Activated CD4-positive, alpha-beta T cell treated with anti-CD3 and anti-CD28 coated beads, Interleukin-2, amount 50 U/mL, for 4 hours (primary cell): ENCODE measurements around the gene CHAD.
"Not testable (repeated sequence)": the region's sequence is repeated elsewhere in the genome, so short reads cannot be mapped to it uniquely, and the experiment has no call there.

Experiments
- DNase-seq, 2 experiments: peaks; one replicate each; pipeline ENCODE4 v3.0.0-alpha.2; 2020

CHAD gene

DNA sequence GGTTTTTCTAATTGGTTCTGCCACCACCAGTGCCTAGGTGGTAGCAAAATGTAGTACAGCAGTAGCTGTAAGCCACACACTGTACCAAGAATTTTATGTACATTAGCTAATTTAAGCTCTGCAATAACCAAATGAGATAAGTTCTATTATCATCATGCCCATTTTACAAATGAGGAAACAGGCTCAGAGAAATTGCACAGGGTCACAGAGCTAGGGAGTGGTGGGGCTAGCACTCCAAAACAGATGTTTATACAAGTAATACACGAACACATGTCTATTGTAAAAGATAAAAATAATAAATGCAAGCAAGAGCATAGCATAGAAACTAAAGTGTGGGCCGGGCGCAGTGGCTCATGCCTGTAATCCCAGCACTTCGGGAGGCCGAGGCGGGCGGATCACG is 23.5 kb upstream of the CHAD start:
- no peak for DNase-seq

DNA sequence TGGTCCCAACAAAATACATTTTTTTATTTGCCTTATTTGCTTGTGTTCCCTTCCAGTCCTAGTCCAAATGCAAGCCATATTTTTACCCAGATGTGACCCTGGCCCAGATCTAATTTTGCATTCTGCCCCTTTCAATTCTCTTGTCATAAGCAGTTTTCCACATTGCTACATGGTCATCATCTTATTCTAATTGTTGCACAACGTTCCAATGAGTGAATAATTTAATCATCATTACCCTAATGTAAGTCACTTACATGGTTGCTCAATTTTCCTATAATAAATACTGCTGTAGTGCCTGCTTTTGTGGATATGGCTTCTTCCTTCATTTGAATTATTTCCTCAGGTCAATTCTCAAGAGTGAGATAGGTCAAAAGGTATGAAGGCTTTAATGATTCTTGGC is 22.8 kb upstream of the CHAD start:
- no peak for DNase-seq

DNA sequence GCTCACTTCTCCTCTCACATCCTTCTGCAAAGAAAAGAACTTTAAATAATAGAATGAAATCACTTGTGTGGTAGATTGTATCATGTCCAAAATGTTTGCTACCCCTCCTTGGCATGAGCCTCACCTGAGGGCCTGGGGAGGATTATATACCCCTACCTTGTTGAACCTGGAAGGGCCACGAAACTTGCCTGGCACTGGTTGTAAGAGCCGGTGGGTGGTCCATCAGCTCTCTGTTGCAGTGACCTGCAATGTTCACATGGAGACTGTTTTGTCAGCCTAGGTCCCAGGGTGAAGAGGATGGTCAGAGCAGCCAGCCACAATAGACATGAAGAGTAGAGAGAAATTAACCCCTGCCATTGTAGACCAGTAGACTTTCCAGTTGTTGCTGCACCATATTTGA is 20.2 kb upstream of the CHAD start:
- DNase-seq: no peak

DNA sequence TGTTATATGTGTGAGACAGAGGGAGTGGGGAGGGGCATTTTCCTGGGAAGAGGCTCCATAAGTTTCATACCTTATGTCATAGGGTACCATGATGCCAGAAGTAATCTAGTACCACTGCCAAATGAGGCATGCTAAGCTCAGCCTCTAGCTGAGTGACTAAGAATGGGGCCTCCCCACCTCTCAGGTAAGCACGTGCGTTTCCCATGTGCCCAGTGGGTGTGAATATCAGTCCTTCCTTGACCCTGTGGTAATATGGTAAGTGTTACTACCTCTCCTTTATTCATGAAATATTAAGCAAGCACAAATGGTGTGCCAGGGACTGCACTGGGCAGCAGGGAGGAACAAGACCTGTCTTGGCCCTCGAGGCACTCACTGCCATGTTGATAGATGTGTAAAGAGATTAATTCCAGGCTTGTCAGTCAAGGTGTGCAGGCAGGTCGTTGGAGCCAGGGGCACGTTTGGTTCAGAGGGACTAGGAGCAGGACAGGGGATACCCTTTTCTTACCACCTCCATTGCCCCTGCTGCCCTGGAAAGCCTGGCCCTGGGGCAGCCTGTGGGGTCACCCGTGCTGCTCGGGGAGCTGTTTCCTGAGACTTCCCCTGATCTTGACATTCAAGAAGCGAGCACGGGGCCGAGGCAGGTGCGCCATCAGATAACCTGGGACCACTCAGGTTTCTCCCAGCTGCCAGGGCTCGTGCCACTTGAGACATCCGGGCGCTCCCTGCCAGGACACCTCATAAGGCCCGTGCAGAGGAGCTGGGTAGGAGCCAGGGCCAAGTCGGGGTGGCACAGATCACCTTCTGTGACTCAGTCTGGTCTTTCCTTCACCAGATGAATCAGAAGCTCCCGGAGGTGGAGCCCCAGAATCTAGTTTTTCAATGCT is 18.8 kb upstream of the CHAD start:
- DNase-seq: no peak

DNA sequence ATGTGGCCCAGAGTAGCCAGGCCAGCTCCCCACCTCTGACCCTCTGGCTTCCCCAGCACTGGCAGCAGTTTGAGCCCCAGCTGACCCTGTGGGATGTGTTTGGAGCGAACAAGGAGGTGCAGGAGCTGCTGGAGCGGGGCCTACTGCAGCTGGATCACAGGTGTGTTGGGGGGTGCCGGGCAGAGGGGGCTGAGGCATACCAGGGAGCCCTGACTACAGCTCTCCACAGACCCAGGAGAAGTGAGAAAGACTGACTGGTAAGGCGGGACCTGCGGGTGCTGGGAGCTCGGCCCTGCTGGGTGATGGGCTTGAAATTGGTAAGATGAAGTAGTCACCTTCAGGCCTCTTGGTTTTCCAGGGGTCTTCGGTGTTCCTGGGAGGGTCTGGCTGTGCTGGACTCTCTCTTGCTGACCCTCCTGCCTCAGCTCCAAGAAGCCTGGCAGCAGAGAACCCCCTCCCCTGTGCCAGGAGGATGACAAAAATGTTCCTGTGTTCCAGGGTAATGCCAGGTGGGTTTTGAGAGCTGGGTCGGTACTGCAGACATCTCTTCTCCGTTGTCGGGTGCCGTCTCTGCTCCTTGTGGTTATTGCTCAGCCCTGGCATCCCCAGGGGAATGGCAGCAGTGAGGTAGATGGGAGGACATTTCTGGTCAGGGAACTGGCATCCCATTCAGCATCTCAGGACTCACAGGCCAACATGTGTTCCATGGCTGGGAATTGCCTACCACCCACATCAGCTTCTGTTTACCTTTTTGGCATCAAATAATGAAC is 15.9 kb upstream of the CHAD start:
- DNase-seq: no peak

DNA sequence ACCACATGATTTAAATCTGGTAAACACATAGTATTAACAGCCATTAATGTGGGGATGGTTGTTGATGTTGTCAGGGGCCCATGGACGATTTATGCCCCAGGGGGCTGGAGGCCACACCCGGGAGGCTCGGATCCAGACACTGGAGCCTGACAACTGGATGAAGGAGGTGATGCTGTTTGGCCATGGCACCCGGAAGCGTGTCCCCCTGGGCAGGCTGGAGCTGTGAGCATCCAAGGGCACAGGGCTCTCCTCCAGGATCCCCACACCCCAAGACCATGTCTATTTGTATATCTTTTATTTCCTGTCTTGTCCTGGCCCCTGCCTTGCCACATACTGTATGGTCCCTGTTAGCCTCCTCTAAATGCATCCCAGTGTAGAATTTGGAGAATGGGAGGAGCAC is 14.6 kb upstream of the CHAD start:
- no peak for DNase-seq

DNA sequence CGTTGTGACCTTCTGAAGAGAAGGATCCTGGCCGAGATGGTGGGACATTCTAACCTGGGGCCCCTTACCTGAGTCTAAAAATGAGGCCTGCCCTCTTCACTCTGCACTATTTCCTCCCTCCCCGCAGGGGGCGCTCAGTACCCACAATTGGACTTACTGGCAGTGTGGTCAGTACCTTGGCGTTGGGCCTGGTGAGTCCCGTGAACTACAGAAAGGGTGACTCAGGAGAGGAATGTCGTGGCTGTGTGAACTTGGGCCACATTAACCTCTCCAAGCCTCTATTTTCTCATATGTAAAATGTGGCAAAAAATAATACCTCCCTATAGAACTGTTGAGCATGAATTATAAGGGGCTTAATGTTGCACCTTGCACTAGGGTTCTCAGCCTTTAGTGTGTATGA is 13.8 kb upstream of the CHAD start:
- peak; percentile 62 to 66 for DNase-seq

DNA sequence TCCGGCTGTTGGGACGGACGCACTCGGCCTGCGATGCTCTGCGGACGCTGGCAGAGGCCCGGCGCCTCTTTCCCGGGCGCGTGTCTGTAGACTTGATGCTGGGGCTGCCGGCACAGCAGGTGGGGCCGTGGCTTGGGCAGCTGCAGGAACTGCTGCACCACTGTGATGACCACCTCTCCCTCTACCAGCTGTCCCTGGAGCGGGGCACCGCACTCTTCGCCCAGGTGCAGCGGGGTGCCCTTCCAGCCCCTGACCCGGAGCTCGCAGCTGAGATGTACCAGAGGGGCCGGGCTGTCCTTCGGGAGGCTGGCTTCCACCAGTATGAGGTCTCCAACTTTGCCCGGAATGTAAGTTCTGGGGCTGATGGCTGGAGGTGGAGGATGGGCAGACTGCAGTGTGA is 13.4 kb upstream of the CHAD start:
- DNase-seq: no peak

DNA sequence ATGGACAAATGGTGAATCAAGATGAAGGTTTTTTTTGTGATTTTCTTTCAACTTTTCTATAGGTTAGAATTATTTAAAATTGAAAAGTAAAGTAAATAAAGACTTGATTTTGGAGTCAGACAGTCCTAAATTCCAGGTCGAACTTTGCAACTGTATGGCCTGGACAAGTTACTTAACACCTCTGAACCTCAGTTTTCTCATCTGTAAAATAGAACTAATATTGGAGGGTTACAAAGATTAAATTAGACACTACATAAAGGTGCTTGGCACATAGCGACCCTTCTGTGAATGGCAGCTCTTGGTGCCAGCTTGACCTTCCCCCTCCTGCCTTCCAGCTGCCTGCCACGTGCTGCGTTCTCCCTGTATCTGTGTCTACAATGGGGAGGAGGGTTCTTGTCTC is 13.0 kb upstream of the CHAD start:
- DNase-seq: no peak

DNA sequence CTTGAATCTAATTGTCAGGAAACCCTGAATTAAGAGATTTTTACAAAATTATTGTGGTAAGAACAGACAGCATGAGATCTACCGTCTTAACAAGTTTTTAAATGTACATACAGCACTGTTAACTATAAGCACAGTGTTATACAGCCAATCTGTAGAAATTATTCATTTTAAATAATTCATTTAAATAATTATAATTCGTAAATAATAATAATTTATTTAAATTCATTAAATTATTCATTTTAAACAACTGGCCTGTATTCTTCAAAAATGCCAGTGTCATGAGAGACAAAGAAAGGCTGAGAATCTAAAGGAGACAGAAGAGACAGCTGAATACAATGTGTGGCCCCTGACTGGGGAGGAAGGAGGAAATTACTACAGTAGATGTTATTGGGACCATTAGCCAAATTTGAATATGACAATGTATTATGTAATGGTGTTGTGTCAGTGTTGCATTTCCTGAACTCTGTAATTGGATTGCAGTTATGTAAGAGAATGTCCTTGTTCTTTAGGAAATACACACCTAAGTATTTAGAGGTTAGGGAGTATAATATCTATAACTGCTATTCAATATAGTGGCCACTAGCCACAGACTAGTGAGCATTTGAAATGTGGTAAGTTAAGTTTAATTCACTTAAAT is 12.3 kb upstream of the CHAD start:
- DNase-seq: no peak

DNA sequence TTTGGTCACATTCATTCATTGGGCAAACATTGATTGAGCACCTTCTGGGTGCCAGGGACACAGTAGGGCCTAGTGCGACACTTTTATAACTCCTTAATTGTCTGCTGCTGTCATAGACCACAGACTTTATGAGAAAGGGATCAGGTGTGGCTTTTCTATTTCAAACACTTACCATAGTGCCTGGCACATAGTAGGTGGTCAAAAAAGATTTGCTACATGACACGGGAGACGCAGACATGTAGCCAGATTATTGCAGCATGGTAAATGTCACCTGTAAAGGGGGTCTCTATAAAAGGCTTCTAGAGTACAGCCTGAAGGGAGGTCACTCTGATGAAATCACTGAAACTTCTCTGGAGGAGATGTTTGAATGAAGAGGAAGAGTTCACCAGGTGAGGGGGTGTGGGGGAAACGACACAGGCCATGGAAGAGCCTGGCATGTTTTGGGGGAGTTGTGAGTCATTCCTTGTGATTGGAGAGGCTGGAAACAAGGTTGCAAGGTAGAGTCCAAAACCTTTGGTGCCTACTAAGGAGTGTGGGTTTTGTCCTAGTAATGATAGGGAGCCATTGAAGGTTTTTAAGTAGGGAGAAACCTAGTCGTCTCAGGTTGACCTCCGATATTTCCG is 11.6 kb upstream of the CHAD start:
- DNase-seq: no peak

DNA sequence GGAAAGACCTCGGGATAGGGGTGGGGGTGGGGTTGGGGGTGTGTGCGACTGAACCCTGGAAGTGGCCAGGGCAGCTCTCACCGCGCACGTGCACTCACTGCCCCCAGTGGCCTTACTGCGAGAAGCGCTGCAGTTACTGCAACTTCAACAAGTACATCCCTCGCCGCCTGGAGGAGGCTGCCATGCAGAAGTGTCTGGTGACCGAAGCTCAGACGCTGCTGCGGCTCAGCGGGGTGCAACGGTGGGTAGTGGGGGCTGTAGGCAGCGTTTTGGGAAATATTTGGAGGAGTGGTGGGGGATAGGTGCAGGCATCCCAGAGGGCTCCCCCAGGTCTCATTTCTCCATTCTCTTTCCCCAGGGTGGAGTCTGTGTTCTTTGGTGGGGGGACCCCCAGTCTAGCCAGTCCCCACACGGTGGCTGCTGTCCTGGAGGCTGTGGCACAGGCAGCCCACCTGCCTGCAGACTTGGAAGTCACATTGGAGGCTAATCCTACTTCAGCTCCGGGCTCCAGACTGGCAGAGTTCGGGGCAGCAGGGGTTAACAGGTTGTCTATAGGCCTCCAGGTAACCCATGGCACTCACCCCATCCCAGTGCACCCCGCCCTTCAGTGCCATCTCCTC is 11.0 kb upstream of the CHAD start:
- peak; percentile 56 to 63 for DNase-seq

DNA sequence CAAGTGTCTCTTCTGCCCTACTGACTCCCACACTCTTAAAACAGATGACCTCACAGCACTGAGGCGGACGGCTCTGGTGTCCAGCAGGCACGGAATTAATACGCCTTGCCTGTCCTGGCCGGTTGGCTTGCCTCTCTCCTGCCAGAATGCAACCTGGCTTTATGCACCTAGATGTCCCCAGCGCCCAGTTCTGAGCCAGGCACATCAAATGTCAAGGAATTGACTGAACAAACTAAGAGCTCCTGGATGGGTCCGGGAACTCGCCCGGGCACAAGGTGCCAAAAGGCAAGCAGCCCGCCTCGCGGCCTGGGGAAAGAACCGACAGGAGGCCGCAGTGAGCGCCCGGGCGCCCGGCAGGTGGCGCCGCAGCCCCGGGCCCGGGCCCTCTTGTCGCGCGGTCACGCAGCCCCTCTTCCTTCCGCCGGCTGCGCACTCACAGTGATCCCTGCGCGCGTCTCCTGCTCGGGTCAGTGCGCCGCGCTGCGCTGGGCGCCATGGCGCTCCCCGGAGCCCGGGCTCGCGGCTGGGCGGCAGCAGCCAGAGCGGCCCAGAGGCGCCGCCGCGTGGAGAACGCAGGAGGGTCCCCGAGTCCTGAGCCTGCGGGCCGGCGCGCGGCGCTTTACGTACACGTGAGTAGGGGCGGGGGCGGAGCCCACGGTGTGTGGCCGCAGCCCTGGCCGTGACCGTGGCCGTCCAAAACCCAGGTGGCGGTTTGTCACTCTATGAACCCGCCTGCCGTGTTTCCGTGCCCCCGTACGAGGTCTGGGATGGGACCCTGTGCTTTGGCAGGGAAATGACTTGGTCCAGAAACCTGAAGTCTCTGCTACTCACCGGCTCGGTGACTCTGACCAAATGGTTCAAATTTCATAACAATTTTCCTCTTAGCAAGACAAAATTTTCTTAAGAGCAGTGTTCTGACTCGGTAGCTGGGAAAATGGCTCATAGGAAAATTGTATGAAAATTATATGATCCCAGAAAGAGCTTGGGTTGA is 10.0 kb upstream of the CHAD start, which contains the start of gene RSAD1:
TSS of gene RSAD1 (plus strand) at position 470 of the 991 bp plus-strand sequence. CDS start at position 495, 25 bp downstream.
- DNase-seq: peak; percentile 77 to 81

DNA sequence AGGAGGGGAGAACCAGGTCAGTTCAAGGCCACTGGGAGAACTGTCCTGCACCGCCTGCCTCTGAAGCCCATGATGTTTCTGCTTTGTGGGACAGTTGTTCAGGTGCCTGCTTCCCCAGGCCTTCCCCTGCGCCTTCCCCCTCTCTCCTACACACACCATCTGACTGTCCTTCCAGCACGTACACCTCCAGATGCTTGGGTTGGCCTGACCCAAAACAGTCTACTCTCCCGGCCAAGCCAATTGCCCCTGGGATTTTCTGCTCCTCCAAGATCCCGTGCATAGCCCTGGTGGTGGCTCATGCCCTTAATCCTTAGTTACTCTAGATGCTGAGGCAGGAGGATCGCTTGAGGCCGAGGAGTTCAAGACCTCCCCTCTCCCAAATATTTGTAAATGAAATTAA is 9.3 kb upstream of the CHAD start:
- no peak for DNase-seq

DNA sequence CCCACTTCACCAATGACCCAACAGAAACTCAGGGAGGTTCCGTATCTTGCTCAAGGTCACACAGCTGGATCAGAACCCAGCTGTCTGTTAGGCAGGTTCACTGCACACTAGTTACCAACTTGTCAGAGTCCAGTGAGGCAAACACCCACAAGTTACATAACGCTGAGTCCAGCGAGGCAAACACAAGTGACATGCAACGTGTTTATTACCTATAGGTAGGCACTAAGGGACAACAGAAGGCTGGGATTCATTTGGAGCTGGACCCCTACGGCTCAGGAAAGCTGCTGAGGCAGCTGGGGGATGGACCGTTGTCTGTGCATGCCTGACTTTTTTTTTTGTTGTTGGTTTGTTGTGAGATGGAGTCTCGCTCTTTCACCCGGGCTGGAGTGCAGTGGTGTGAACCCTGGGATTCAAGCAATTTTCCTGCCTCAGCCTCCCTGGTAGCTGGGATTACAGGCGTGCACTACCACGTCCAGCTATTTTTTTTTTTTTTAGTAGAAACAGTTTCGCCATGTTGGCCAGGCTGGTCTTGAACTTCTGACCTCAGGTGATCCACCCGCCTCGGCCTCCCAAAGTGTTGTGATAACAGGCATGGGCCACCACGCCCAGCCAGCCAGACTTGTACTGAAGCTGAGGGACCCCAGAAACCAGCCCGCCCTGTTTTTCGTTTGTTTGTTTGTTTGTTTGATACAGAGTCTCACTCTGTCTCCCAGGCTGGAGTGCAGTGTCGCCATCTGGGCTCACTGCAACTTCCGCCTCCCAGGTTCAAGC is 8.1 kb upstream of the CHAD start:
- DNase-seq: no peak

DNA sequence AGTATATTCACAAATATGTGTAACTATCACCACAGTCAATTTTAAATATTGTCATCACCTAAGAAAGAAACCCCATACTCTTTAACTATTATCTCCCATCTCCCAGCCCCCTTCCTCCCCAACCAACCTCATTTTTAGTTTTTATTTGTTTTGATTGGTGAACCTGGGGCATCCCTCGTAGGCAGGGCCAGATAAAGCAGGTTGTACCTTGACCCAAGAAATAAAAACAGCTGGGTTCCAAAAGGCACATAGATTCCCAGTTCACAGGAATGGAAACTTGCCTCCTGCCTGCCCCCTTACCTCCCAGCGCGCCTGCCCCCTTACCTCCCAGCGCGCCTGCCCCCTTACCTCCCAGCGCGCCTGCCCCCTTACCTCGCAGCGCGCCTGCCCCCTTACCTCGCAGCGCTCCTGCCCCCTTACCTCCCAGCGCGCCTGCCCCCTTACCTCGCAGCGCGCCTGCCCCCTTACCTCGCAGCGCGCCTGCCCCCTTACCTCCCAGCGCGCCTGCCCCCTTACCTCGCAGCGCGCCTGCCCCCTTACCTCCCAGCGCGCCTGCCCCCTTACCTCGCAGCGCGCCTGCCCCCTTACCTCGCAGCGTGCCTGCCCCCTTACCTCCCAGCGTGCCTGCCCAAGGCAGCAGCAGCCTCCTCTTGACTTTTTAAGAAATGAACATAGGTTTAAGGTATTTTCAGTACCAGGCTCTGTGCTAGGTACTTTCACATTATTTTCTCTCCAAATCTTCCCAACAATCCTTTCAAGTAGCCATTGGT is 7.3 kb upstream of the CHAD start:
- DNase-seq: not testable (repeated sequence)

DNA sequence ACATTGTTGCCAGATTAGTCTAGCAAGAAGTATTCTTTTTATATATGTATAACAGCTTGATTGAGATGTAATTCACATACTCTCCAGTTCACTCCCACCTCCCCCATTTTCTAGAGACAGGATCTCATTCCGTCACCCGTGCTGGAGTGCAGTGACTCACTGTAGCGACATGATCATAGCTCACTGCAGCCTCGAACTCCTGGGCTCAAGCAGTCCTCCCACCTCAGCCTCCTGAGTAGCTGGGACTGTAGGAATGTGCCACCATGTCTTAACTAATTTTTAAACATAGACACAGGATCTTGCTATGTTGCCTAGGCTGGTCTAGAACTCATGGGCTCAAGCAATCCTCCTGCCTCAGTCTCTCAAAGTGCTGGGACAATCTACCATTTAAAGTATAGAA is 6.7 kb upstream of the CHAD start:
- DNase-seq: no peak

DNA sequence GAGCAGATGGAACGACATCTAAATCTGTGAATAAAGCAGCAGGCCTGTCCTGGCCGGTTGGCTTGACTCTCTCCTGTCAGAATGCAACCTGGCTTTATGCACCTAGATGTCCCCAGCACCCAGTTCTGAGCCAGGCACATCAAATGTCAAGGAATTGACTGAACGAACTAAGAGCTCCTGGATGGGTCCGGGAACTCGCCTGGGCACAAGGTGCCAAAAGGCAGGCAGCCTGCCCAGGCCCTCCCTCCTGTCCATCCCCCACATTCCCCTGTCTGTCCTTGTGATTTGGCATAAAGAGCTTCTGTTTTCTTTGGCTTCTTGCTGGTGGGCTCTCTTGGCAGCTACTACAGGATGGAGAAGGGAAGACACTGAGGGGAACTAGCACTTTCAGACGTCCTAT is 5.8 kb upstream of the CHAD start:
- no peak for DNase-seq

DNA sequence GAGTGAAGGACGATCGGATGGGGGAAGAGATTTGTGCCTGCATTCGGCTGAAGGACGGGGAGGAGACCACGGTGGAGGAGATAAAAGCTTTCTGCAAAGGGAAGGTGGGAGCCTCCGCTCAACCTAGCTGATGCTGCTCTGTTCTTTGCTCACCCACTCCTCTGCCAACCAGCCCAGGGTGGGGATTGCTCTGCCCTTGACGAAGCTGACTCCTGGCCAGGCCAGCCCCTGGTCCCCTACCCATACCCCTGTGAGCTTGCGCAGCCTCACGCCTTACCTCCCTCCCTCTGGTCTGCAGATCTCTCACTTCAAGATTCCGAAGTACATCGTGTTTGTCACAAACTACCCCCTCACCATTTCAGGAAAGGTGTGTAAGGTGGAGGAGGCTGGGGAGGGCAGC is 5.2 kb upstream of the CHAD start:
- DNase-seq: no peak

DNA sequence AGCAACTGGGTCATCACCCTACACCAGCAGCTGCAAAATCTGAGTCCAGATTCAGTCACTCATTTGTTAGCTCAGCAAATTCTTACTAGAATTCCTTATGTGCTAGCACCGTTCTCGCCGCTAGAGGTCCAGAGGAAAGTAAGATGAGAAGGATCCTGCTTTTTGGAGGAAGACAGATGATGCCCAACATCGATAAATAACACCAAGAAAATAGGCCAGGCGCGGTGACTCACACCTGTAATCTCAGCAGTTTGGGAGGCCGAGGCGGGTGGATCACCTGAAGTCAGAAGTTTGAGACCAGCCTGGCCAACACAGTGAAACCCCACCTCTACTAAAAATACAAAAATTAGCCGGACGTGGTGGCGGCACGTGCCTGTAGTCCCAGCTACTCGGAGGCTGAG is 4.1 kb upstream of the CHAD start:
- not testable (repeated sequence) for DNase-seq
